Suppressor macrophage treated with lipopolysaccharide for 4 hours (primary cell): ENCODE results near the gene SRP54.
"Not testable (repeated sequence)": the region's sequence is repeated elsewhere in the genome, so short reads cannot be mapped to it uniquely, and the experiment has no call there.

Source experiments
- DNase-seq: peaks from one replicate; pipeline ENCODE4 v3.0.0-alpha.2; 2020

Gene SRP54

DNA sequence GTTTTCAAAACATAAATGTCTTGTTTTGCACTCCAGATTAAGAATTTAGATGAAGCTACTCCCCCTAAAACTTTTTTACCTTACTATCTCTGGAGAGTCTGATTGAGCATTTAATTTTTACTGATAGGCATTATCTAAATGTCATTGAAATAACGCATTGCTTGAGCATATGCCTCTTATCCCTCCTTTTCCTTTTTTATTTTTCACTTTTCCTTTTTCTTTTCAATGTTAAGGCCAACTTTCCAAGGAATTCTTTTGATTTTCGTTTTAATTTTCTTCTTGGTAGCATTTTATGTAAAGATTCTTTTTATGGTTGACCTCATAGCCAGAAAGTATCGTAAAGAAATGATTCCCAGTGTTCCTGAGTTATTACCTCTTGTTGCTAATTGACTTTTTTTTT is 2.9 kb downstream of the SRP54 start:
- DNase-seq: no peak

- no peak for DNase-seq
Observed at GRCh38 chr14:34987180-34987579, 4.4 kb downstream of the SRP54 start.

DNA sequence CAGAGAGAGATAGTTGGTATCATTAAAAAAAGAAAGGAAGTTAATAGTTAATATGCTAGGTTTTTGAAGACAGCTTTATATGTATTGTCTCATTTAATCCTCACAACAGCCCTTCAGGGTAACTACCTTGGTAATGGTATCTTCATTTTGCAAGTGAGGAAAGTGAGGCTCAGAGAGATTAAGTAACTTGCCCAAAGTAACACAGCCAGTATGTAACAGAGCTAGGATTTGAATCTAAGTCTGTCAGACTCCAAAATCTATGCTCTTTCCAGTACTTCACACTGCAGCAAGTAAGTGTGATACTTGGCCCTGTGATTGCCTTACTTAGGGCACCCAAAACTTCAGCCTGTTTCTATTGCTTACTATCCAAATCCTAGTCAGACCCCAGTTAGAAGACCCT is 7.0 kb downstream of the SRP54 start:
- DNase-seq: no peak

GRCh38 chr14:34993426-34993825 is 10.6 kb downstream of the SRP54 start:
- DNase-seq: no peak

- no peak for DNase-seq
Observed at GRCh38 chr14:34994668-34995067, 11.9 kb downstream of the SRP54 start.

DNA sequence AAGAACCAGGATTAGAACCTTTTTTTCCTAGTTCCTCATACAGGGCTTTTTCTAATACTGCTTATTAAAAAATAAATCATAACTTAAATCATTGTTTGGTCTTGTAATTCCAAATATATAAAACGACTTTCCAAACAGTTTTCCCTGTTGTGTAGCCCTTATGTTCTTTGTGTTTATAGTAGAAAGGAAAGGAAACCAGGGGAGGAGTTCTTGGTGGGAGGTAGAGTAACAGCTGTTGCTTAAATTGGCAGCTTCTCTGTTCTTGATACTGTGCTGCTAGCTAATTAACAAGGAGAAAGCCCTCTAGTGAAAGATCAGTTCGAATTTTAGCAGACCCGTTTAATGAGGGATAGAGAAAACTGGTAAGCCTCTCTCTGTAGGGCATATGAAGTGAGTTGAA is 15.0 kb downstream of the SRP54 start:
- no peak for DNase-seq

DNA sequence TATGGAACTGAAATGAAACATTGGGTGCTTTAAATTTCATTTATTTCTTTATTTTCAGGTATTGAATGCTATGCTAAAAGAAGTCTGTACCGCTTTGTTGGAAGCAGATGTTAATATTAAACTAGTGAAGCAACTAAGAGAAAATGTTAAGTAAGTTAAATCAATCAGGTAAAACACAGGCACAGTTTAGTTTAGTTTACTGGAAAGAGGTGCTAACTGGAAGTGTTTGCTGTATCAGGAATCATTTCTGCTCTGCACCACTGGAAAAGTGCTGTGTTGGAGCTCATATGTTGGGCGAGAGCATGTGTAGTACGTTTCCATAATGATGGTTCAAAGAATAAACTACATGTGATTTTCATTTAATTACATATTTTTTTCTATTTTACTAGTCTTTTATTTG is 16.7 kb downstream of the SRP54 start:
- DNase-seq: no peak

GRCh38 chr14:35001621-35002020 is 18.8 kb downstream of the SRP54 start:
- no peak for DNase-seq

GRCh38 chr14:35004839-35005238 is 22.0 kb downstream of the SRP54 start:
- no peak for DNase-seq

DNA sequence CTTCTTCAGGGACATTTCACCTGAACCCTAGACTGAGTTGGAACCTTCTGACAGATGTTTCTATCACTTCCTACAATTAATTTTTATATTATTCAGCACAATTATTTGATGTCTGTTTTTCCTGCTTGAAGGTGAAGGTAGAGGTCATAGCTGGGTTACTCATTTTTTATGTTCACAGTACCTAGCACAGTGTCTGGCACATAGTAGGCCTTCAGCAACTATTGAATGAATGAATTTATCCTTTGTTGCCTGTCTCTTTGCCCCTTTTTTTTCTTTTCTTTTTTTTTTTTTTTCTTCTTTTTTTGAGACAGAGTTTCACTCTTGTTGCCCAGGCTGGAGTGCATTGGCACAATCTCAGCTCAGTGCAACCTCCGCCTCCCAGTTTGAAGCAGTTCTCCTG is 33.8 kb downstream of the SRP54 start:
- no peak for DNase-seq

DNA sequence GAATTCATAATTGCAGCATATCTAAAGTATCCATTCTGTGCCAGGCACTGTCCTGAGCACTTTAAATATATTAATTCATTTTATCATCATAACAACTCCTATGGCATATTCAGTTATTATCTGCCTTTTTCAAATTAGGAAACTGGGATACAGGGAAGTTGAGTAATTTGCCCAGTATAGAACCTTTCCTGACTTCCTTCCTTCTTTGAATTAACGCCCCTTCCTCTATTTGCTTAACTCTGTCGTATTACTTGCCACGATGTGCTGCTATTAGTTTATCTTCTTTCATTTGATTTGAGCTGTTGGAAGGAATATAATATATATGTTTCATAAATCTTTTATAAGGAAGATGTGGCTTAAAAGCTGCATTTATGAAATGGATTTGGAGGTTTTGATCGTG is 37.9 kb downstream of the SRP54 start:
- no peak for DNase-seq

DNA sequence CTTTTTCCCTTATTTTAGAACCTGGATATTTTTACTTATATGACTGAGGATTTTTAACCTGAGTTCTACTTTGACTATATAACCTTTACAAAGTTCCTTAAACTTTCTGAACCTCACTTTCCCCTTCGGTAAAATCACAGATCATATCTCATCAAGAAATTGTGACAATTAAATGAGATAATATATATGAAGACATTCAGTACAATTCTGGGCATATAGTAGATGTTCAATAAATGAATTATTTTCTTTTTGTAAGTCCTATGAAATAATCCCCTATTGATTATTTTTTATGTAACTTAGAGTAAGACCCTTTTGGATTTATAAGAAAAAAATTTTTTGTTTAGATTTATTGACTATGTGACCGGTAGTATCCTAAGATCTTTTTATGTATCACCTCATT is 45.6 kb downstream of the SRP54 start:
- no peak for DNase-seq

DNA sequence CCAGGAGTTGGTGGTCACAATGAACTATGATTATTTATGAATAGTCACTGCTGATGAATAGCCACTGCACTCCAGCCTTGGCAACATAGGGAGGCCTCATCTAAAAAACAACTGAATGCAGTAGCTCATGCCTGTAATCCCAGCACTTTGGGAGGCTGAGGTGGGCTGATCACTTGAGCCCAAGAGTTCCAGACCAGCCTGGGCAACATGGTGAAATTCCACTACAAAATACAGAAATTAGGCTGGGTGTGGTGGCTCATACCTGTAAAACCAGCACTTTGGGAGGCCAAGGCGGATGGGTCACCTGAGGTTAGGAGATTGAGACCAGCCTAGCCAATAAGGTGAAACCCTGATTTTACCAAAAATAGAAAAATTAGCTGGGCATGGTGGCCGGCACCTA is 49.8 kb downstream of the SRP54 start:
- no peak for DNase-seq

- no peak for DNase-seq
Observed at GRCh38 chr14:35034440-35034833, 51.6 kb downstream of the SRP54 start.

DNA sequence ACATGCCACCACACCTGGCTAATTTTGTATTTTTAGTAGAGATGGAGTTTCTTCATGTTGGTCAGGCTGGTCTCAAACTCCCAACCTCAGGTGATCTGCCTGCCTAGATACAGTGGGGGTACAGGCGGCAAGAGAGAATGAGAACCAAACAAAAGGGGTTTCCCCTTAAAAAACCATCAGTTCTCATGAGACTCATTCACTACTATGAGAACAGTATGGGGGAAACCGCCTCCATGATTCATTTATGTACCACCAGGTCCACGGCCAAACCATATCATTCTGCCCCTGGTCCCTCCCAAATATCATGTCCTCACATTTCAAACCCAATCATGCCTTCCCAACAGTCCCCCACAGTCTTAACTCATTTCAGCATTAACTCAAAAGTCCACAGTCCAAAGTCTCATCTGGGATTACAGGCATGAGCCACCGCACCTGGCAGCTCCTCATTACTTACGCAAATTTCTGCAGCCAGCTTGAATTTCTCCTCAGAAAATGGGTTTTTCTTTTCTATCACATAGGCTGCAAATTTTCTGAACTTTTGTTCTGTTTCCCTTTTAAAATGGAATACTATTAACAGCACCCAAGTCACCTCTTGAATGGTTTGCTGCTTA is 52.3 kb downstream of the SRP54 start:
- not testable (repeated sequence) for DNase-seq

GRCh38 chr14:35038312-35038711 is 55.5 kb downstream of the SRP54 start:
- DNase-seq: not testable (repeated sequence)

DNA sequence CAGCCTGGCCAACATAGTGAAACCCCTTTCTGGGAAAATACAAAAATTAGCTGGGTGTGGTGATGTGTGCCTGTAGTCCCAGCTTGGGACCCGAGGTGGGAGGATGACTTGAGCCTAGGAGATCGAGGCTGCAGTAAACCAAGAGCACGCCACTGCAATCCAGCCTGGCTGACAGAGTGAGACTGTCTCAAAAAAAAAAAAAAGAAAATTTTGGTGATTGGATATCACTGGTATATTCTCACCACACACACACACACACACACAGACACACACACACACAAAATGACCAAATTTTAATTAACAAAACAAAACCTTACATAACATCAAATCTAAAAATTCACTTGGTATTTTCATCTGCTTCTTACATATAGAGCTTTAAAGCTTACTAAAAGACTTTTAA is 59.8 kb downstream of the SRP54 start:
- DNase-seq: no peak

DNA sequence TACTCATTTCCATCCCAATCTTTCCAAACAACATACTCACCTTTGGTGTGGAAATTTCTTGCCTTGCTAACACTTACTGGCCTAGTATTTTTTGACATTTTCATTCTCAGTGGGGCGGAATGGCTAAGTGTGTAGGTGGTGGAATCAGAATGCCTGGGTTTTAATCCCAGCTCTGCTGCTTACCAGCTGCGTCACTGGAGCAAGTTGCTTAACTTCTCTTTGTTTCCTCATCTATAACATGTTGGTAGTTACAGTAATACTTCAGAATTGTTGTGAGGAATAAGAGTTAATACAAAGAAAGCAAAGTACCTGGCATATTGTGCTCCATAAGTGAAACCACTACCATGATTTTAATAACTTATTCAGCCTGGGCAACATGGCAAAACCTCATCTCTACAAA is 60.3 kb downstream of the SRP54 start:
- no peak for DNase-seq

DNA sequence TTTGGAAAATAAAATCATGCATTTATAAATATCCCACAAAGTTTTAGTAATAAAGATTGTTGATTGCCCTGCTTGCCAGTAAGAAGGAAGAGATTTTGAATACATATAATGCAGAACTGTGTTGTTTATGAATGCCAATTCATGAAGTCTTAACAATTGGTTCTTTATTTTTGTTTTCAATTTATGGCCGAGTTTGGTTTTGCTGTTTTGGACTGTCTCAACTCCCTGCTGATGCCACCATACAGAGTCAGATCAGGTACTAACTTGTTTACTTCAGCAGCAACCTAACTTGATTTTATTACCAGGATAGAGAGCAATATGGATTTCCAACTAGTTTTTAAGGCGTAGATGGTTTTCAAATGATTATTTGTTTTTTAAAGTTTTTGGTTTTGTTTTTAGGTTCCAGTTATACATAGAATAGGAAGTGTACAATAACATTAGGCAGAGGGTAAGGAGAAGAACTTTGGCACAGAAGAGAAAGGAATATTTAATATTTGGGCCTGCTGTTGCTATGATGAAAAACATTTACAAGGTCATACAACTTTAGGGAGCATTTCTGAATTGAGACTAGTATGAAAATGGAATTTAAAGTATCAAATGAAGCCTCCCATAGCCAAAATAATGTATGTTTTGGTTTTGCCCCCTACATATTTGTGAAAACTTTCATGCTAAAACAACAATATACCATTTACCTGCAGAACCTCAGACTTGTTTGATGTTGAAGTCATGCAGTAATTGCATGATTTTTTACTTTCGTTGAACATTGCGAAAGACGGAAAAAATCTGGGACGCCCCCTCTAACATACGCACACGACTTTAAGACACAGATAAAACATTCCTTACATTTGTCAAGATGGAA is 62.4 kb downstream of the SRP54 start:
- DNase-seq: peak; percentile 57

GRCh38 chr14:35045798-35046047 is 62.9 kb downstream of the SRP54 start:
- DNase-seq: no peak

DNA sequence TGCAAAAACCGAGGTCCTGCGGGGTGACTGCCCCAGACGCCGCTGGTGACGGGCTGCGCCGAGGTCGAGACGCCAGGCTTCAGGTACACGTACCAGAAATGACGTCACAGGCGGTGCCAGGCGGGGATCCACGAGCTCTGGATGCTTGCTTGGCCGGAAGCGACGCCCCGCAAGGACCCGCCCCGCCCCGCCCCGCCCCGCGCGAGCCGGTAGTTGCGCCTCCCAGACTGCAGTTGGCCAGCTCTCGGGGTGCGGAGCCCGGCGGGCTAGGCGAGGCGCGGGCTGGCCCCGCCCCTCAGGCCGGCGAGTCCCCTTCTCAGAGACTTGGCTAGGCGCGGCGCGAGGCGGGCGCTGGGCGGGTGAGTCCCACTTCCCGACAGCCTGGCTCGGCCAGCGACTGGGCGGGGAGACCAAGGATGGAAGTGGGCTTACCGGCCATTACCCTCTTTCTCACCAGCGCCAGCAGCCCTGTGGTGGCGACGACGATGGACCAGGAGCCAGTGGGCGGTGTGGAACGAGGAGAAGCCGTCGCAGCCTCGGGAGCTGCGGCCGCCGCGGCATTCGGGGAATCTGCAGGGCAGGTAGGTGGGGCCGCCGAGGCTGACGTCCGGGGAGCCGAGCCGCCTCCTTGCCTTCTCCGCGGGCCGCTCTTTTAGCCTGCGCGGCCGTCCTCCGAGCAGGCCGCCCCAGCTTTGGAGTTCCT is 63.4 kb downstream of the SRP54 start, which contains the start of gene FAM177A1:
TSS of gene FAM177A1 (plus strand) at position 225 of the 703 bp plus-strand sequence. CDS start at position 417, 192 bp downstream.
- DNase-seq: peak; percentile 98

DNA sequence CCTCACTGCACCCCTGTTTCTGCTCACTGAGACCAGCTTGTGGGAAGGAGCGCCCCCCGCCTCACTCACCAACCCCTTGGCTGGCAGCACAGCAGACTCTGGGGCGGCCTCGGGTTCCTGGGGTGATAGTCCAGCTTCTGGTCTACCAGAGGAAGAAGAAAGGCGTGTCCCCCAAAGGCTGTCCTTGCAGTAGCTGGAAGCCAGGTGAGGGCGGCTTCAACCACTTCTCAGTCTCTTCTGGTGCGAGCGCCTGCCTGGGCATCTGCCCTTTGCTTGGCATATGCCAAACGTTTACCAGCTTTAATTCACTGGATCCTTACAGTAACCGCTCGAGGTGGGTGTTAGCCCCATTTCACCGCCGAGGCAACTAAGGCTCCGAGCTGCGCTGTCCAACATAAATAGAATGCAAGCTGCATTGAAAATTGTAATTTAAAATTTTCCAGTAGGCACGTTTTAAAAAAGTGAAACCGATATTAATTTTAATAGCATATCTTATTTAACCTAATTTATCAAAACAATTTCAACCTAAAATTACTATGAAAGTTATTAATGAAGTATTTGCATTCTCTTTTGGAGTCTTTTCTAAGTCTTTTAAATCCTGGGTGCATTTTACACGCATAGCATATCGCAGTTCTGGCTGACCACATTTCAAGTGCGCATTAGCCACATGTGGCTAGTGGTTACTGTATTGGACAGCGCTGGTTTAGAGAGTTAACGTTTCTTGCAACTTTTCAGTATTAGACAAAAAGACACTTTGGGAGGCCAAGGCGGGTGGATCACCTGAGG is 64.2 kb downstream of the SRP54 start:
- DNase-seq: peak; percentile 21

GRCh38 chr14:35047976-35048513 is 65.3 kb downstream of the SRP54 start:
- DNase-seq: no peak
